IMR-90 (cell line): ENCODE data around the gene KCNQ5. TPM values are rescaled to one million over a fixed set of nuclear protein-coding genes. Genes with fewer than 3 reads are reported as not detected.

Experiments
- ATAC-seq: fragments of 200-7000 bp; cut with Tn5 transposase; 2 replicates; pipeline ENCODE4 v1.9.1; 2020; ENCODE audit warnings: low read depth, mild to moderate bottlenecking, moderate library complexity
- BruUV-seq: library from RNA; stranded (reverse); fragments of 400-500 nt; replicated peaks from 2 replicates; lab custom pipeline; 2021; lab: Mats Ljungman, UMichigan
- CTCF ChIA-PET: fragments of 300-600 bp; formaldehyde crosslinking; extraction: SDS; loops from one replicate; lab custom pipeline; 2021; ENCODE audit warnings: antibody characterized with exemption; lab: Yijun Ruan, JAX
- POLR2A ChIA-PET: fragments of 300-600 bp; sonication (Branson Sonifier 250); formaldehyde crosslinking; loops from one replicate; lab custom pipeline; 2022; ENCODE audit warnings: antibody characterized with exemption; ENCODE audit not compliant: unreplicated experiment; lab: Charles Lee
- DNase-seq: peaks from one replicate; pipeline ENCODE4 v3.0.0; 2013
- H2AFZ ChIP-seq: replicated peaks from 2 replicates; pipeline ENCODE3; 2013; ENCODE audit warnings: low read length, mild to moderate bottlenecking; ENCODE audit not compliant: poor library complexity
- H2AK5ac ChIP-seq: 2 replicates; pipeline ENCODE4 v1.6.1; 2013; ENCODE audit warnings: low read depth, low read length, inconsistent platforms
- H2AK9ac ChIP-seq: replicated peaks from 2 replicates; pipeline ENCODE3; 2013; ENCODE audit warnings: mild to moderate bottlenecking, low read depth, low read length, moderate library complexity; ENCODE audit not compliant: poor library complexity
- H2BK120ac ChIP-seq: 2 replicates; pipeline ENCODE4 v1.6.1; 2013; ENCODE audit warnings: low read depth, low read length, inconsistent platforms
- H2BK15ac ChIP-seq: 3 replicates; pipeline ENCODE4 v1.6.1; 2013; ENCODE audit warnings: low read depth, low read length, inconsistent platforms
- H2BK20ac ChIP-seq: 2 replicates; pipeline ENCODE4 v1.6.1; 2013; ENCODE audit warnings: low read depth, mild to moderate bottlenecking, inconsistent platforms, low read length, moderate library complexity
- H2BK5ac ChIP-seq: 2 replicates; pipeline ENCODE4 v1.6.1; 2013; ENCODE audit warnings: mild to moderate bottlenecking, low read depth, low read length, inconsistent platforms; ENCODE audit not compliant: poor library complexity, severe bottlenecking
- H3K14ac ChIP-seq: replicated peaks from 2 replicates; pipeline ENCODE4 v1.6.1; 2013; ENCODE audit warnings: low read depth, low read length, inconsistent platforms
- H3K18ac ChIP-seq: 2 replicates; pipeline ENCODE4 v1.6.1; 2013; ENCODE audit warnings: low read depth, low read length, control low read depth
- H3K23ac ChIP-seq: 2 replicates; pipeline ENCODE4 v1.6.1; 2013; ENCODE audit warnings: low read depth, low read length, inconsistent platforms
- H3K27ac ChIP-seq: 2 replicates; pipeline ENCODE4 v1.5.1; 2013; ENCODE audit warnings: mild to moderate bottlenecking, control low read depth, low read length; ENCODE audit not compliant: insufficient read depth
- H3K27me3 ChIP-seq: 2 replicates; pipeline ENCODE4 v1.6.1; 2013; ENCODE audit warnings: low read length; ENCODE audit not compliant: control insufficient read depth, insufficient read depth
- H3K36me3 ChIP-seq: 2 replicates; pipeline ENCODE4 v1.6.1; 2013; ENCODE audit warnings: low read length, mixed read lengths; ENCODE audit not compliant: control insufficient read depth, insufficient read depth
- H3K4ac ChIP-seq: 2 replicates; pipeline ENCODE4 v1.6.1; 2013; ENCODE audit warnings: low read depth, low read length, inconsistent platforms
- H3K4me1 ChIP-seq: 2 replicates; pipeline ENCODE4 v1.6.1; 2013; ENCODE audit warnings: low read length, mixed read lengths; ENCODE audit not compliant: control insufficient read depth, insufficient read depth
- H3K4me2 ChIP-seq: 2 replicates; pipeline ENCODE4 v1.6.1; 2013; ENCODE audit warnings: low read depth, mild to moderate bottlenecking, control low read depth, low read length, moderate library complexity
- H3K4me3 ChIP-seq: 2 replicates; pipeline ENCODE4 v1.5.1; 2013; ENCODE audit warnings: low read depth, mild to moderate bottlenecking, control low read depth, low read length, moderate library complexity; ENCODE audit not compliant: insufficient read depth
- H3K56ac ChIP-seq: 2 replicates; pipeline ENCODE4 v1.6.1; 2013; ENCODE audit warnings: low read length, inconsistent platforms; ENCODE audit not compliant: insufficient read depth; ENCODE audit errors: extremely low read depth
- H3K79me1 ChIP-seq, 2 experiments: 2 replicates each; pipeline ENCODE4 v1.6.1; 2013; ENCODE audit warnings: low read length in 2 of 2, inconsistent platforms in 1 of 2, low read depth in 1 of 2
- H3K9ac ChIP-seq: 2 replicates; pipeline ENCODE4 v1.6.1; 2013; ENCODE audit warnings: low read depth, low read length, control low read depth
- H3K9me1 ChIP-seq: 2 replicates; pipeline ENCODE4 v1.6.1; 2013; ENCODE audit warnings: low read length, inconsistent platforms; ENCODE audit not compliant: insufficient read depth
- H3K9me3 ChIP-seq: 2 replicates; pipeline ENCODE4 v1.6.1; 2013; ENCODE audit warnings: low read length; ENCODE audit not compliant: control insufficient read depth, insufficient read depth
- H4K20me1 ChIP-seq: 2 replicates; pipeline ENCODE4 v1.6.1; 2013; ENCODE audit warnings: low read length, inconsistent platforms; ENCODE audit not compliant: insufficient read depth
- H4K5ac ChIP-seq: 2 replicates; pipeline ENCODE4 v1.6.1; 2013; ENCODE audit warnings: mild to moderate bottlenecking, low read depth, low read length, control low read depth
- H4K8ac ChIP-seq, 2 experiments: 2 replicates each; pipeline ENCODE4 v1.6.1; 2013; ENCODE audit warnings: low read depth in 2 of 2, low read length in 2 of 2, control low read depth in 1 of 2, inconsistent platforms in 1 of 2
- H4K91ac ChIP-seq: 2 replicates; pipeline ENCODE4 v1.6.1; 2013; ENCODE audit warnings: low read depth, low read length, inconsistent platforms; ENCODE audit not compliant: insufficient read depth
- BHLHE40 ChIP-seq: fragments of 150-350 bp; IDR thresholded peaks from 2 replicates; pipeline ENCODE4 v1.6.1; 2016; ENCODE audit warnings: mild to moderate bottlenecking, low read depth, low read length
- CEBPB ChIP-seq: IDR thresholded peaks from 2 replicates; pipeline ENCODE4 v1.6.1; 2012; ENCODE audit warnings: low read depth, low read length, improper control_type of control experiment
- CHD1 ChIP-seq: IDR thresholded peaks from 2 replicates; pipeline ENCODE4 v1.6.1; 2012; ENCODE audit warnings: low read depth, low read length, improper control_type of control experiment
- FOS ChIP-seq: fragments of 150-350 bp; IDR thresholded peaks from 2 replicates; pipeline ENCODE4 v1.6.1; 2016; ENCODE audit warnings: low read depth, low read length
- MAFK ChIP-seq: IDR thresholded peaks from 2 replicates; pipeline ENCODE4 v1.6.1; 2012; ENCODE audit warnings: low read depth, low read length, improper control_type of control experiment
- MAZ ChIP-seq: IDR thresholded peaks from 2 replicates; pipeline ENCODE4 v1.6.1; 2012; ENCODE audit warnings: low read depth, mild to moderate bottlenecking, low read length, improper control_type of control experiment, moderate library complexity, borderline replicate concordance
- MXI1 ChIP-seq: IDR thresholded peaks from 2 replicates; pipeline ENCODE4 v1.6.1; 2012; ENCODE audit warnings: low read depth, mild to moderate bottlenecking, low read length, moderate library complexity, borderline replicate concordance
- NFE2L2 ChIP-seq: fragments of 150-350 bp; IDR thresholded peaks from 2 replicates; pipeline ENCODE4 v1.6.1; 2016; ENCODE audit warnings: low read depth, mild to moderate bottlenecking, low read length
- POLR2A ChIP-seq: IDR thresholded peaks from 2 replicates; pipeline ENCODE4 v1.6.1; 2012; ENCODE audit warnings: mild to moderate bottlenecking, low read depth, low read length
- RAD21 ChIP-seq: IDR thresholded peaks from 2 replicates; pipeline ENCODE4 v1.6.1; 2012; ENCODE audit warnings: low read length, improper control_type of control experiment
- RCOR1 ChIP-seq: IDR thresholded peaks from 2 replicates; pipeline ENCODE4 v1.6.1; 2012; ENCODE audit warnings: mild to moderate bottlenecking, low read length, improper control_type of control experiment; ENCODE audit not compliant: insufficient replicate concordance
- SMC3 ChIP-seq: fragments of 150-350 bp; IDR thresholded peaks from 2 replicates; pipeline ENCODE4 v1.6.1; 2016; ENCODE audit warnings: low read depth, mild to moderate bottlenecking, antibody characterized with exemption, low read length, moderate library complexity
- USF2 ChIP-seq: fragments of 150-350 bp; IDR thresholded peaks from 2 replicates; pipeline ENCODE4 v1.6.1; 2017; ENCODE audit warnings: mild to moderate bottlenecking, antibody characterized with exemption, low read length, low read depth
- WGBS, 2 experiments: methylation state at CpG; one replicate each; pipeline versions ENCODE4 v1.1.5 to v1.1.7; 2013; ENCODE audit warnings: missing lambda C conversion rate in 2 of 2; ENCODE audit not compliant: insufficient read length in 1 of 2; ENCODE audit errors: extremely low coverage in 2 of 2; 5-methylcytosine and 5-hydroxymethylcytosine counted together
- dilution Hi-C: fragments of 300-500 bp; cut with HindIII; formaldehyde crosslinking; loops from one replicate; pipeline ENCODE4 v1.14.3; 2018; ENCODE audit warnings: low sequenced_read_pairs; ENCODE audit not compliant: unreplicated experiment
- in situ Hi-C: fragments of 300-500 bp; cut with MboI; formaldehyde crosslinking; loops from 3 replicates; pipeline ENCODE4 v1.14.3; 2019; ENCODE audit warnings: low sequenced_read_pairs, inconsistent platforms, mixed read lengths
- intact Hi-C: fragments of 100-400 bp; cut with micrococcal nuclease; formaldehyde crosslinking; loops from 2 replicates; pipeline ENCODE4 v1.10.0; 2022
- polyA plus RNA-seq, 3 experiments: library from polyadenylated mRNA; depleted of rRNA; stranded (reverse); fragments of >200 nt; gene quantifications; 2 replicates each; pipeline ENCODE4 v1.2.3, GENCODE V29; 2012; ENCODE audit warnings: low replicate concordance in 1 of 3
- total RNA-seq: library from RNA; depleted of rRNA; stranded (reverse); fragments of >200 nt; gene quantifications from 2 replicates; pipeline ENCODE4 v1.2.3, GENCODE V29; 2012
- TF ChIP-seq, protein P1 (sequence below): fragments of 150-350 bp; IDR thresholded peaks from 2 replicates; pipeline ENCODE4 v1.6.1; 2016; ENCODE audit warnings: low read depth, mild to moderate bottlenecking, low read length, moderate library complexity, borderline replicate concordance

KCNQ5 gene
- total and polyA plus RNA-seq, 2 of the 4 experiments (the other 2 are of a cell fraction) = 0.75 to 1.3 TPM

DNA sequence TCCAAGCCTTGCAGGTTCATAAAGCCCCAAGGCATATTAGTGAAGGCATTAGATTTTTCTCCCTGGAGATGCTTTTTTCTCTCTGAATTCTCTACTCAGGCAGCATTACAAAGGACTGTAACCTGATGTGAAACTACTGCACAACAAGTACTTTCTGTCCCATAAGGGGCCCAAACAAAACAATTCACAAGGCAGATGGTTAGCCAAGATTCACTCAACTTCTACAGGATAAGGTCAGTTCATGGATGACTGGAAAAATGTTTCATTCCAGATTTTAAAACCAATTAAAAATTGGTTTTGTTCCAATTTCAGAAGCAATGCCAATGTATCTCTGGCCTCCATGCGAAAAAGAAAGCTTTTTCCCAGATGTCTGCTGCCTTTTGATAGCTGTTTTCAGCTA is 421.6 kb downstream of the KCNQ5 start:
- Histone ChIP-seq H4K8ac (no peak overlapping the region), H3K9me1 (no peaks in the 10 kb centered on the region), H2AK9ac (no peak overlapping the region), H3K18ac (no peak overlapping the region), H3K36me3 (no peaks in the 10 kb centered on the region), H2BK120ac (no peak overlapping the region), H3K27ac (no peak overlapping the region), H4K20me1 (no peaks in the 10 kb centered on the region), H2BK20ac (no peak overlapping the region), H3K4ac (no peak overlapping the region), H4K5ac (no peak overlapping the region), H2BK15ac (no peak overlapping the region), H3K79me1 (no peaks in the 10 kb centered on the region), H3K4me1 (no peaks in the 10 kb centered on the region), H3K9me3 (no peaks in the 10 kb centered on the region), H3K14ac (no peak overlapping the region), H3K56ac (no peak overlapping the region), H4K91ac (no peak overlapping the region), H3K4me2 (no peak overlapping the region), H3K4me3 (no peak overlapping the region), H2AK5ac (no peak overlapping the region), H3K23ac (no peak overlapping the region), H3K9ac (no peak overlapping the region), H2AFZ (no peak overlapping the region), H2BK5ac (no peak overlapping the region), H3K27me3 (no peaks in the 10 kb centered on the region)
- TF ChIP-seq POLR2A (no peak), MAFK (no peak), NFE2L2 (no peak), SMC3 (no peak), CEBPB (no peak), USF2 (no peak), RCOR1 (no peak), FOS (no peak), RAD21 (no peak), BHLHE40 (no peak), MAZ (no peak), MXI1 (no peak), CHD1 (no peak)
- TF ChIP-seq, protein P1, sequence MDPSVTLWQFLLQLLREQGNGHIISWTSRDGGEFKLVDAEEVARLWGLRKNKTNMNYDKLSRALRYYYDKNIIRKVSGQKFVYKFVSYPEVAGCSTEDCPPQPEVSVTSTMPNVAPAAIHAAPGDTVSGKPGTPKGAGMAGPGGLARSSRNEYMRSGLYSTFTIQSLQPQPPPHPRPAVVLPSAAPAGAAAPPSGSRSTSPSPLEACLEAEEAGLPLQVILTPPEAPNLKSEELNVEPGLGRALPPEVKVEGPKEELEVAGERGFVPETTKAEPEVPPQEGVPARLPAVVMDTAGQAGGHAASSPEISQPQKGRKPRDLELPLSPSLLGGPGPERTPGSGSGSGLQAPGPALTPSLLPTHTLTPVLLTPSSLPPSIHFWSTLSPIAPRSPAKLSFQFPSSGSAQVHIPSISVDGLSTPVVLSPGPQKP = no peak
- WGBS, 2 experiments = 60% methylated on average over 1 of the region's 1 CpG; no CpG with 5 or more reads in 1 of the 2 experiments
- in situ Hi-C loops (no loop called here), dilution Hi-C loops (no loop called here), intact Hi-C loops (no loop called here)
- ChIA-PET POLR2A (no interaction called here), CTCF (no interaction called here)
- ATAC-seq (no peak), DNase-seq (no peak)
- no TSS peak for BruUV-seq
